GM18951 (cell line): Measurements from ENCODE around the gene PNMA8A.

ENCODE experiments used
- POLR2A ChIP-seq: IDR thresholded peaks from 4 replicates; pipeline ENCODE4 v1.6.1; 2011; ENCODE audit warnings: mild to moderate bottlenecking; ENCODE audit not compliant: insufficient read length, insufficient read depth; ENCODE audit errors: extremely low read depth
- in situ Hi-C: fragments of 300-500 bp; cut with MboI; formaldehyde crosslinking; loops from one replicate; pipeline ENCODE4 v1.12.0; 2022; ENCODE audit warnings: low sequenced_read_pairs, mixed read lengths, inconsistent platforms; ENCODE audit not compliant: unreplicated experiment

Gene PNMA8A

GRCh38 chr19:46496304-46496703, 24.9 kb upstream of the PNMA8A start:
- in situ Hi-C loops, result no loop called here

GRCh38 chr19:46495786-46496099, 24.4 kb upstream of the PNMA8A start, which contains the start of gene PNMA8B:
Gene PNMA8B, minus strand, starts transcription at chr19:46495867. Its CDS starts 402 bp downstream, at chr19:46495465.
- no peak for TF ChIP-seq POLR2A
- in situ Hi-C loops, result no loop called here

More at GRCh38 chr19:46496304-46496703, 24.9 kb upstream of the PNMA8A start:
- no peak for TF ChIP-seq POLR2A

- no peak for TF ChIP-seq POLR2A
Measured at GRCh38 chr19:46494941-46495785, 23.8 kb upstream of the PNMA8A start.

GRCh38 chr19:46494146-46494940, 23.0 kb upstream of the PNMA8A start:
- TF ChIP-seq POLR2A, result no peak
- in situ Hi-C loops, result no loop called here

More at GRCh38 chr19:46494941-46495785, 23.8 kb upstream of the PNMA8A start:
- in situ Hi-C loops, result no loop called here

GRCh38 chr19:46493236-46494145, 22.1 kb upstream of the PNMA8A start:
- TF ChIP-seq POLR2A, result no peak
- in situ Hi-C loops, result no loop called here

- TF ChIP-seq POLR2A, result no peak
- in situ Hi-C loops, result no loop called here
Measured at GRCh38 chr19:46492841-46493235, 21.5 kb upstream of the PNMA8A start.

GRCh38 chr19:46491975-46492682, 20.8 kb upstream of the PNMA8A start:
- no peak for TF ChIP-seq POLR2A
- in situ Hi-C loops, result no loop called here

- TF ChIP-seq POLR2A, result no peak
- in situ Hi-C loops, result no loop called here
Measured at GRCh38 chr19:46490774-46491173, 19.4 kb upstream of the PNMA8A start.

GRCh38 chr19:46489445-46490272, 18.3 kb upstream of the PNMA8A start:
- no peak for TF ChIP-seq POLR2A
- in situ Hi-C loops, result loop anchor here (5.0 kb wide), 2 partner anchors 82 to 207 kb away; no protein-coding TSS in a partner anchor

GRCh38 chr19:46488551-46488950, 17.2 kb upstream of the PNMA8A start:
- in situ Hi-C loops, result loop anchor here (5.0 kb wide), 2 partner anchors 81 to 206 kb away; no protein-coding TSS in a partner anchor
- no peak for TF ChIP-seq POLR2A

GRCh38 chr19:46487802-46488445, 16.6 kb upstream of the PNMA8A start:
- no peak for TF ChIP-seq POLR2A
- in situ Hi-C loops, result loop anchor here (5.0 kb wide), 2 partner anchors 81 to 206 kb away; no protein-coding TSS in a partner anchor

- in situ Hi-C loops, result loop anchor here (5.0 kb wide), 2 partner anchors 80 to 205 kb away; no protein-coding TSS in a partner anchor
- TF ChIP-seq POLR2A, result no peak
Measured at GRCh38 chr19:46487178-46487801, 15.9 kb upstream of the PNMA8A start.
